ENCODE data around the gene GLI2. TPM values are rescaled to one million over a fixed set of nuclear protein-coding genes. Genes with fewer than 3 reads are reported as not detected.

Gene GLI2
- total and polyA plus RNA-seq, 2 donors from 2014 or later, result 0.32 to 3.7 TPM

DNA sequence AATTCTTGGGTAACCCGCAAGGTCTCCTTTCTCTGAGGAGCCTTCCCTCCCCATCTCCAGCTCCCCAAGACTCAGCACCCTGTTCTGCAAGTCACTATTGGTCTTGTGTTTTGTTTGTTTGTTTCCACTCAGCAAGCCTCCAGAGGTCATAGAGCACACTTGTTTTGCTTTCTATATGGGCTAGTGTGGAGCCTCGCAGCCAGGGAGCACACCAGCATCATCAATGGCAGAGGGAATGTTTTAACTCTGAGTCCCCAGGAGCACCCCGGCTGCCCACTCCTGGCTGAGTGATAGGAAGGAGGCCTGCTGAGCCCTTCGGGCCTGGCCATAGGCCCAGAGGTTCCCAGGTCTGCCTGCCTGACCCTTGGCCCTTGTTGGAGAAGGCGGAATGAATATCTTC lies 36.6 kb downstream of the GLI2 start:
- DNase-seq, result peak in 1 of 5 donors; percentile 57
- H3K27me3 ChIP-seq (ENCODE audit: control insufficient read depth, insufficient read depth, low read length), result no peaks in the 10 kb centered on the region
- peaks cover 0 to 2% (median 0%) of the 10 kb centered on the region in 3 donors for H3K4me1 ChIP-seq (ENCODE audit: control insufficient read depth in 2 of 3, insufficient read depth in 2 of 3, low read depth in 1 of 3, low read length in 3 of 3)
- no peaks in the 10 kb centered on the region for H3K36me3 ChIP-seq (ENCODE audit: control insufficient read depth in 2 of 3, insufficient read depth in 3 of 3, low read length in 3 of 3)
- intact Hi-C loops (cut with DNase I), result no loop called here
- H3K9me3 ChIP-seq (ENCODE audit: control insufficient read depth in 2 of 3, insufficient read depth in 1 of 3, low read length in 3 of 3), result no peaks in the 10 kb centered on the region
- no peak for FAIRE-seq
- H3K27ac ChIP-seq (ENCODE audit: low read depth in 2 of 2, low read length in 2 of 2), result peak overlapping the region in 1 of 2 donors; percentile 48
- TF ChIP-seq, protein P1, sequence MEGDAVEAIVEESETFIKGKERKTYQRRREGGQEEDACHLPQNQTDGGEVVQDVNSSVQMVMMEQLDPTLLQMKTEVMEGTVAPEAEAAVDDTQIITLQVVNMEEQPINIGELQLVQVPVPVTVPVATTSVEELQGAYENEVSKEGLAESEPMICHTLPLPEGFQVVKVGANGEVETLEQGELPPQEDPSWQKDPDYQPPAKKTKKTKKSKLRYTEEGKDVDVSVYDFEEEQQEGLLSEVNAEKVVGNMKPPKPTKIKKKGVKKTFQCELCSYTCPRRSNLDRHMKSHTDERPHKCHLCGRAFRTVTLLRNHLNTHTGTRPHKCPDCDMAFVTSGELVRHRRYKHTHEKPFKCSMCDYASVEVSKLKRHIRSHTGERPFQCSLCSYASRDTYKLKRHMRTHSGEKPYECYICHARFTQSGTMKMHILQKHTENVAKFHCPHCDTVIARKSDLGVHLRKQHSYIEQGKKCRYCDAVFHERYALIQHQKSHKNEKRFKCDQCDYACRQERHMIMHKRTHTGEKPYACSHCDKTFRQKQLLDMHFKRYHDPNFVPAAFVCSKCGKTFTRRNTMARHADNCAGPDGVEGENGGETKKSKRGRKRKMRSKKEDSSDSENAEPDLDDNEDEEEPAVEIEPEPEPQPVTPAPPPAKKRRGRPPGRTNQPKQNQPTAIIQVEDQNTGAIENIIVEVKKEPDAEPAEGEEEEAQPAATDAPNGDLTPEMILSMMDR (IDR thresholded peaks at IDR 0.05; ENCODE audit: borderline replicate concordance, extremely low read depth, insufficient read depth), result no peak
- no peak overlapping the region for H3K9ac ChIP-seq (ENCODE audit: low read length in 3 of 3)
- no peak overlapping the region for H3K4me3 ChIP-seq (ENCODE audit: low read length in 3 of 3)

DNA sequence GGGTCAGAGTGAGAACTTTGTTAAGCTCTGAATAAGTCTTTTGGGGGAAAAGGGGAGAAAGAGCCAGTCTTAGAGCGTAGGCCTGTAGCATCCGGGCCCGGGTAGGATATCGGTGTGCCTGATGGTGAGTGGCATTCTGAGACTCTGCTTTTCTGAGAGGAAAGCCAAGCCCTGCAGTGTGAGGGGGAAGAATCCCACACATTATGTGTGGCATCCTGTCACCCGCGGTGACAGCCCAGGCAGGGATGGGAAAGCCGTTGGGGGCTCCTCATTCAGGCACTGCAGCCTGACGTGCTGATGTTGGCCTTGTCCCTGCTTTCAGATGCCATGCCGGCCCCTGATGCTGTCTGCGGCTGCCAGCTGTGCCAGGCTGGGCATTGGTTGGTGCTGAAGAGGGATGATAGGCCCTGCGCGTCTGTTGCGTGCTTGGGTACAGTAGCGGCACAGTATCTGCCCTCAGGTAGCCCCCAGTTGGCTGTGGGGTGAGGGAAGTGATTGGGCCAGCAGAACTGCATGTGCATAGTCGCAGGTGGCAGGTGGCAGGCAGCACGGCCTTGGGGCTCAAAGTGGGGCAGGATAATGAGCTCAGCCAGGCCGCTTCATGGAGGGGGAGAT lies 37.6 kb downstream of the GLI2 start:
- intact Hi-C loops (cut with DNase I), result no loop called here
- Histone ChIP-seq H3K9me3 (ENCODE audit: control insufficient read depth in 2 of 3, insufficient read depth in 1 of 3, low read length in 3 of 3) (no peaks in the 10 kb centered on the region), H3K4me3 (ENCODE audit: low read length in 3 of 3) (no peak overlapping the region), H3K27ac (ENCODE audit: low read depth in 2 of 2, low read length in 2 of 2) (no peak overlapping the region), H3K4me1 (ENCODE audit: control insufficient read depth in 2 of 3, insufficient read depth in 2 of 3, low read depth in 1 of 3, low read length in 3 of 3) (peaks cover 0 to 2% (median 0%) of the 10 kb centered on the region in 3 donors), H3K36me3 (ENCODE audit: control insufficient read depth in 2 of 3, insufficient read depth in 3 of 3, low read length in 3 of 3) (no peaks in the 10 kb centered on the region), H3K9ac (ENCODE audit: low read length in 3 of 3) (no peak overlapping the region), H3K27me3 (ENCODE audit: control insufficient read depth, insufficient read depth, low read length) (no peaks in the 10 kb centered on the region)
- no peak for FAIRE-seq
- TF ChIP-seq, protein P1 (IDR thresholded peaks at IDR 0.05; ENCODE audit: borderline replicate concordance, extremely low read depth, insufficient read depth), result no peak
- DNase-seq, result peak in 2 of 5 donors; percentile 29 to 64

DNA sequence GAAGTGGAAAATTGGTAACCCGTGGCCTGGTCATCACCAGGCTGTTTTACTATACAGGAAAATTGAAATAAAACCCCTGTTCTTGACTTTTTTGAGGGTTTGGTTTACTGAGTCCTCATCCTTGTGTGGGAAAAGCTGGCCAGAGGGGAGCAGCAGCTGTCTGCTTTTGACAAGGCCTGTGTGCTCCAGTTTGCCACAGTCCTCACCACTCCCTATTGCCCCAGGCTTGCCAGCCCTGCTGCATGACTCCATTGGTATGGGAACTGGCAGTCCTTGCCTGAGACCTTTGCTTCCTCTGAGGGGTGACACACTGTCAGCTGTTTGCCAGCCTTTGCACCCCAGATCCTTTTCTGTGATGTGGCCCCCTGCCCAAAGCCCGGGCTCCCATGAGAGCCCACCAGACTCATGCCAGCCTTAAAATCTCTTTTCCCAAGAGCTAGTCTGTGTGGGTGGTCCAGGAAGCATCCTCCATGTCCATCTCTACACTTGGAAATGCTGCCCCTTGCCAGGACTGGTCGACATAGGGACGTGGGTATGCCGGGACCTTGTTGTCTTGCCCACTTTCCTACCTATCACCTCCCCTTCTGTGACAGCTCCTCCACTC lies 39.0 kb downstream of the GLI2 start:
- no peak overlapping the region for H3K27ac ChIP-seq (ENCODE audit: low read depth in 2 of 2, low read length in 2 of 2)
- no peak for FAIRE-seq
- intact Hi-C loops (cut with DNase I), result no loop called here
- peaks cover 0 to 2% (median 0%) of the 10 kb centered on the region in 3 donors for H3K4me1 ChIP-seq (ENCODE audit: control insufficient read depth in 2 of 3, insufficient read depth in 2 of 3, low read depth in 1 of 3, low read length in 3 of 3)
- no peaks in the 10 kb centered on the region for H3K27me3 ChIP-seq (ENCODE audit: control insufficient read depth, insufficient read depth, low read length)
- no peak overlapping the region for H3K4me3 ChIP-seq (ENCODE audit: low read length in 3 of 3)
- no peak overlapping the region for H3K9ac ChIP-seq (ENCODE audit: low read length in 3 of 3)
- TF ChIP-seq, protein P1 (IDR thresholded peaks at IDR 0.05; ENCODE audit: borderline replicate concordance, extremely low read depth, insufficient read depth), result no peak
- DNase-seq, result peak in 1 of 5 donors; percentile 31
- H3K9me3 ChIP-seq (ENCODE audit: control insufficient read depth in 2 of 3, insufficient read depth in 1 of 3, low read length in 3 of 3), result no peaks in the 10 kb centered on the region
- H3K36me3 ChIP-seq (ENCODE audit: control insufficient read depth in 2 of 3, insufficient read depth in 3 of 3, low read length in 3 of 3), result no peaks in the 10 kb centered on the region

All from kidney (tissue), 14 donors.